Measurements from ENCODE around the gene SPRTN. TPM values are rescaled to one million over a fixed set of nuclear protein-coding genes. Genes with fewer than 3 reads are reported as not detected.

Gene SPRTN
- total RNA-seq, 3 donors from 2014 or later = 13.8 to 23.6 (median 15.2) TPM

- H3K27me3 ChIP-seq = no peaks in the 10 kb centered on the region
- DNase-seq (ENCODE audit: low spot score in 2 of 2) = no peak
- no peaks in the 10 kb centered on the region for H3K4me1 ChIP-seq
- H3K4me3 ChIP-seq = no peak overlapping the region
- no peaks in the 10 kb centered on the region for H3K9me3 ChIP-seq
- intact Hi-C loops (cut with DNase I; ENCODE audit: low total_unique reads) = no loop called here
- no peak overlapping the region for H3K27ac ChIP-seq
- no peaks in the 10 kb centered on the region for H3K36me3 ChIP-seq
- TF ChIP-seq CTCF (IDR thresholded peaks at IDR 0.05) (no peak), POLR2A (IDR thresholded peaks at IDR 0.05) (no peak), POLR2AphosphoS5 (IDR thresholded peaks at IDR 0.05) (no peak)
Measured at GRCh38 chr1:231363624-231364023, 25.5 kb downstream of the SPRTN start.

- H3K27me3 ChIP-seq = no peaks in the 10 kb centered on the region
- intact Hi-C loops (cut with DNase I; ENCODE audit: low total_unique reads) = no loop called here
- H3K27ac ChIP-seq = no peak overlapping the region
- no peak overlapping the region for H3K4me3 ChIP-seq
- H3K9me3 ChIP-seq = no peaks in the 10 kb centered on the region
- no peak for DNase-seq (ENCODE audit: low spot score in 2 of 2)
- no peak for TF ChIP-seq CTCF (IDR thresholded peaks at IDR 0.05)
- no peak for TF ChIP-seq POLR2AphosphoS5 (IDR thresholded peaks at IDR 0.05)
- no peak for TF ChIP-seq POLR2A (IDR thresholded peaks at IDR 0.05)
- no peaks in the 10 kb centered on the region for H3K36me3 ChIP-seq
- no peaks in the 10 kb centered on the region for H3K4me1 ChIP-seq
Measured at GRCh38 chr1:231364192-231364591, 26.1 kb downstream of the SPRTN start.

GRCh38 chr1:231369282-231369681, 31.2 kb downstream of the SPRTN start:
- Histone ChIP-seq H3K27ac (no peak overlapping the region), H3K4me3 (no peak overlapping the region), H3K36me3 (no peaks in the 10 kb centered on the region), H3K4me1 (no peaks in the 10 kb centered on the region), H3K27me3 (no peaks in the 10 kb centered on the region), H3K9me3 (no peaks in the 10 kb centered on the region)
- TF ChIP-seq POLR2AphosphoS5 (IDR thresholded peaks at IDR 0.05) = no peak
- TF ChIP-seq CTCF (IDR thresholded peaks at IDR 0.05) = no peak
- TF ChIP-seq POLR2A (IDR thresholded peaks at IDR 0.05) = no peak
- intact Hi-C loops (cut with DNase I; ENCODE audit: low total_unique reads) = no loop called here
- DNase-seq (ENCODE audit: low spot score in 2 of 2) = no peak

GRCh38 chr1:231372501-231372900, 34.4 kb downstream of the SPRTN start:
- Histone ChIP-seq H3K4me3 (no peak overlapping the region), H3K27me3 (no peaks in the 10 kb centered on the region), H3K9me3 (no peaks in the 10 kb centered on the region), H3K36me3 (no peaks in the 10 kb centered on the region), H3K27ac (no peak overlapping the region), H3K4me1 (no peaks in the 10 kb centered on the region)
- intact Hi-C loops (cut with DNase I; ENCODE audit: low total_unique reads) = no loop called here
- no peak for DNase-seq (ENCODE audit: low spot score in 2 of 2)
- TF ChIP-seq POLR2AphosphoS5 (IDR thresholded peaks at IDR 0.05) = no peak
- no peak for TF ChIP-seq POLR2A (IDR thresholded peaks at IDR 0.05)
- no peak for TF ChIP-seq CTCF (IDR thresholded peaks at IDR 0.05)

- no peaks in the 10 kb centered on the region for H3K36me3 ChIP-seq
- H3K9me3 ChIP-seq = no peaks in the 10 kb centered on the region
- no peak for TF ChIP-seq CTCF (IDR thresholded peaks at IDR 0.05)
- TF ChIP-seq POLR2A (IDR thresholded peaks at IDR 0.05) = no peak
- no peak for TF ChIP-seq POLR2AphosphoS5 (IDR thresholded peaks at IDR 0.05)
- intact Hi-C loops (cut with DNase I; ENCODE audit: low total_unique reads) = no loop called here
- H3K4me3 ChIP-seq = no peak overlapping the region
- no peaks in the 10 kb centered on the region for H3K27me3 ChIP-seq
- H3K4me1 ChIP-seq = no peaks in the 10 kb centered on the region
- DNase-seq (ENCODE audit: low spot score in 2 of 2) = no peak
- no peak overlapping the region for H3K27ac ChIP-seq
Measured at GRCh38 chr1:231374394-231374793, 36.3 kb downstream of the SPRTN start.

Measured in breast epithelium (tissue), 4 donors.